Thymus (tissue), 14 donors: ENCODE measurements around the gene FAT2. TPM values are rescaled to one million over a fixed set of nuclear protein-coding genes. Genes with fewer than 3 reads are reported as not detected.

Source experiments
- DNase-seq, 9 donors: peaks; one replicate each; pipeline ENCODE4 v3.0.0-alpha.2; 2013; ENCODE audit warnings: low spot score in 9 of 9, low read depth in 6 of 9, missing footprints in 1 of 9
- H3K27ac ChIP-seq, 2 donors: one replicate each; pipeline ENCODE4 v1.5.1; 2013; ENCODE audit warnings: control low read depth in 1 of 2, low read depth in 1 of 2, low read length in 1 of 2, mild to moderate bottlenecking in 1 of 2, moderate library complexity in 1 of 2
- H3K27me3 ChIP-seq, 2 donors: one replicate each; pipeline ENCODE4 v1.5.1; 2013; ENCODE audit warnings: low read length in 1 of 2; ENCODE audit not compliant: control insufficient read depth in 2 of 2, insufficient read depth in 1 of 2
- H3K36me3 ChIP-seq, 2 donors: one replicate each; pipeline ENCODE4 v1.5.1; 2013; ENCODE audit warnings: low read length in 1 of 2, mild to moderate bottlenecking in 1 of 2, moderate library complexity in 1 of 2; ENCODE audit not compliant: control insufficient read depth in 2 of 2, insufficient read depth in 2 of 2
- H3K4me1 ChIP-seq, 2 donors: one replicate each; pipeline ENCODE4 v1.5.1; 2013; ENCODE audit warnings: low read length in 2 of 2; ENCODE audit not compliant: control insufficient read depth in 2 of 2, insufficient read depth in 2 of 2
- H3K4me3 ChIP-seq, 2 donors: one replicate each; pipeline ENCODE4 v1.5.1; 2013; ENCODE audit warnings: low read length in 2 of 2, control low read depth in 1 of 2, mild to moderate bottlenecking in 1 of 2
- H3K9me3 ChIP-seq, 2 donors: one replicate each; pipeline ENCODE4 v1.5.1; 2013; ENCODE audit warnings: low read length in 1 of 2, mild to moderate bottlenecking in 1 of 2; ENCODE audit not compliant: control insufficient read depth in 2 of 2, insufficient read depth in 1 of 2
- WGBS: extraction: QIAGEN DNeasy Blood & Tissue Kit; methylation state at CpG from one replicate; pipeline ENCODE4 v1.1.7; 2013; 5-methylcytosine and 5-hydroxymethylcytosine counted together
- long read RNA-seq, 10 donors: transcript quantifications; one replicate each; lab custom pipeline, GENCODE V29; 2026
- polyA plus RNA-seq: library from polyadenylated mRNA; stranded (reverse); fragments of 200-250 nt; gene quantifications from one replicate; pipeline ENCODE4 v1.2.3, GENCODE V29; 2013
- total RNA-seq: library from RNA; stranded (reverse); fragments of 120-200 nt; gene quantifications from one replicate; pipeline ENCODE4 v1.2.4, GENCODE V29; 2013
- donor health status: healthy.

The FAT2 gene
- total RNA-seq: 5.1 TPM
- polyA plus RNA-seq: 2.7 TPM
- long read RNA-seq, donor 1: 0 reads
- long read RNA-seq, donor 2: 0 reads
- long read RNA-seq, donor 3: 0 reads
- long read RNA-seq, donor 4: 0 reads
- long read RNA-seq, donor 5: 0 reads
- long read RNA-seq, donor 6: 0 reads
- long read RNA-seq, donor 7: 0 reads
- long read RNA-seq, donor 8: 0 reads
- long read RNA-seq, donor 9: 0 reads
- long read RNA-seq, donor 10: 0 reads

- H3K4me1 ChIP-seq: no peaks in the 10 kb centered on the region
- WGBS: 88% methylated on average over 13 of the region's 13 CpGs
- no peak for DNase-seq
- no peaks in the 10 kb centered on the region for H3K36me3 ChIP-seq
- H3K4me3 ChIP-seq: peak within 1 kb of the TSS in 1 of 2 donors; percentile 22
- no peak within 1 kb of the TSS for H3K27ac ChIP-seq
- no peaks in the 10 kb centered on the region for H3K27me3 ChIP-seq
- no peaks in the 10 kb centered on the region for H3K9me3 ChIP-seq
Observed at GRCh38 chr5:151591144-151591819, at the start of gene FAT2. Gene FAT2 (minus strand): TSS chr5:151591331. CDS start chr5:151568931, 22,400 bp downstream.

DNA sequence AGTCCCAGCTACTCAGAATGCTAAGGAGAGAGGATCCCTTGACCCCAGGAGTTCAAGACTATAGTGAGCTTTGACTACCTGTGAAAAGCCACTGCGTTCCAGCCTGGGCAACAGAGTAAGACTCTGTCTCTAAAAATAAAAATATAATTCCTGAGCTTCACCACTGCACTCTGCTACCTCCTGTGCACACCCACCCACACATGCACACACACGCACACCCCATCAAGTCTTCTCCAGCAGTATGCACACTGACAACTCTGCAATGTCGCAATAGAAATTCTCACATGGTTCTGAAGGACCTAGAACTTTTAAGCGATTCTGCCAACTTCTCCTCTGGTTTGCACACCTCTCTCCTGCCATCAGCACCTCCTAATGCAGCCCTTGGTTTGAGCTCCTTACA lies 47.5 kb upstream of the FAT2 start:
- WGBS: 87% methylated on average over 4 of the region's 4 CpGs
- H3K4me1 ChIP-seq: no peaks in the 10 kb centered on the region

DNA sequence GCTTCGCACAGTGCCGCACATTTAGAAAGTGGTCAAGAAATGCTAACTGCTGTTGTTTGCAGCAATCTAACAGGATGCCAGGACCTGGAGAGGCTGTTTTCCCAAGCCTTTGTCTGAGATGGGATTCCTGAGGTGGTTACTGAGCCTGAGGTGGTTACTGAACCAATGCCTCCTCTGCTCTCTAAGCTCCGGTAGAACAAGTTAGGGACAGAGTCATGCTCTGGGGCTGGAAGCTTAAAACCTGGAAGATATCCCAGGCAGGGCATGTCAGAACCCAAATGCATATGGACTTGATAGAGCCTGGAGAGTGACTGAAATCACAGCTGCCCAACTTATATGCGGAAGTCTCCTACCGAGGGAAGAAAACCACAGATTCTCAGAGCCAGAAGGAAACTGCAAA lies 46.5 kb upstream of the FAT2 start:
- Histone ChIP-seq H3K9me3 (no peaks in the 10 kb centered on the region), H3K4me1 (no peaks in the 10 kb centered on the region), H3K36me3 (no peaks in the 10 kb centered on the region), H3K27ac (no peak overlapping the region), H3K4me3 (no peak overlapping the region), H3K27me3 (peaks cover 0 to 4% of the 10 kb centered on the region in 2 donors)
- WGBS: 57% methylated on average over 5 of the region's 5 CpGs
- DNase-seq: peak in 1 of 9 donors; percentile 15

More for the DNA sequence above, 47.5 kb upstream of the FAT2 start:
- Histone ChIP-seq H3K4me3 (no peak overlapping the region), H3K9me3 (no peaks in the 10 kb centered on the region), H3K27me3 (peaks cover 0 to 4% of the 10 kb centered on the region in 2 donors), H3K27ac (no peak overlapping the region), H3K36me3 (no peaks in the 10 kb centered on the region)
- no peak for DNase-seq

DNA sequence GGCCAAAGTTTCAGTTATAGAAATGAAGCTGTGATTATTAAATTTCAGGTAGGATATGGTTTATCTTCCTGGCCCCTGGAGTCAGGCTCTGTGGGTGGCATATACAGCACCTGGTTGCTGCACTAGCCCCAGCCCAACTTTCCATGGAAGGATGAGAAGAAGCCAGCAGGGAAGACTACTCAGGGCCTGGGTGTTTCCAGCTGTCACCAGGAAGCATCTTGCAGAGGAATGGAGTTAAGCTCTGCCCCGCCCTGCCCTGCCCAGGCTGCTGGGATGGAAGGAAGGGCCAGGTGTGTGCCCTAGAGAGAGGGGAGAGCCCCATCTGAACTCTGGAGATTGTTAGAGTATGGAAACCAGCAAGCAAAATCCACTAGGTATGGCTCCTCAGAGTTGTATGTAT lies 42.8 kb upstream of the FAT2 start:
- no peak overlapping the region for H3K27ac ChIP-seq
- no peaks in the 10 kb centered on the region for H3K9me3 ChIP-seq
- peaks cover 0 to 4% of the 10 kb centered on the region in 2 donors for H3K27me3 ChIP-seq
- no peaks in the 10 kb centered on the region for H3K4me1 ChIP-seq
- H3K4me3 ChIP-seq: no peak overlapping the region
- 95% methylated on average over 1 of the region's 1 CpG for WGBS
- no peak for DNase-seq
- H3K36me3 ChIP-seq: no peaks in the 10 kb centered on the region

DNA sequence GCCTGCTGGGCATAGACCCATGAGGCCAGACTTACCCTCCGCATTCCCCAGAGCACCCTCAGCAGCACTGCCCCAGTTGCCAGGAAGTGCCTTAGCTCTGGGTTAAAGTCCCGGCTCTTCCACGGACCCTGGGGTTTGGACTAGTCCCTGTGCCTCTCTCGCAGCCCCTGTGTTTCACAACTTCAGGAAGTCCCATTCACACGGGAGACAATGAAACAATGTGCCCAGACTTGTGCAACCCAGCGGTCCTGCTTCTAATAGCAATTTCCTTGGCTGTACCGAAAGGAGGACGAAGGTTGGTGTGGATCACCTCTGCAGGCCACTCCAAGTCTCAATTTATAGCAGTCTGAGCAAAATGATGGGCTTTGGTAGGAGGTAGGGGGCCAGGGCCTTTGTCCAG lies 41.8 kb upstream of the FAT2 start:
- H3K27ac ChIP-seq: no peak overlapping the region
- no peaks in the 10 kb centered on the region for H3K9me3 ChIP-seq
- no peak for DNase-seq
- H3K4me1 ChIP-seq: no peaks in the 10 kb centered on the region
- H3K36me3 ChIP-seq: no peaks in the 10 kb centered on the region
- 95% methylated on average over 8 of the region's 8 CpGs for WGBS
- H3K4me3 ChIP-seq: no peak overlapping the region
- H3K27me3 ChIP-seq: peaks cover 0 to 4% of the 10 kb centered on the region in 2 donors

DNA sequence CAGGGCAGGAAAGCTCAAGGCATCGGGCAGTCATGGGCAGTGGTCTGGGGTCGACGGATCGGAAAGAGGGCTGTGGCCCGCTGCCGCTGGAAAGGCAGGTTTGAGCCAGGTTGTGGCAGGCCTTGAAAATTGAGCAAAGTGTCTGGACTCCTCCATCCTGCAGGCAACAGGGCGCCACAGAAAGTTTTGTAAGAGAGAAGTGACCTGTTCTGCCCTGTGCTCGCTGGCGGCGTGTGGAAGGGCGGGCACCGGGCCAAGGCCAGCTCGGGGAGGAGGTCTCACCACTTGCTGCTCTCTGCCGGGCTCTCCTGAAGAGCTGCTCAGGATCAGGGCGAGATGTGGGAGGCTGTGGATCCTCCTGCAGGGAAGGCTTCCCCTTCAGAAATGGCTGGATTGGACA lies 41.4 kb upstream of the FAT2 start:
- 88% methylated on average over 15 of the region's 15 CpGs for WGBS
- Histone ChIP-seq H3K36me3 (no peaks in the 10 kb centered on the region), H3K4me3 (no peak overlapping the region), H3K27ac (no peak overlapping the region), H3K27me3 (peaks cover 0 to 4% of the 10 kb centered on the region in 2 donors), H3K4me1 (no peaks in the 10 kb centered on the region), H3K9me3 (no peaks in the 10 kb centered on the region)
- DNase-seq: no peak

DNA sequence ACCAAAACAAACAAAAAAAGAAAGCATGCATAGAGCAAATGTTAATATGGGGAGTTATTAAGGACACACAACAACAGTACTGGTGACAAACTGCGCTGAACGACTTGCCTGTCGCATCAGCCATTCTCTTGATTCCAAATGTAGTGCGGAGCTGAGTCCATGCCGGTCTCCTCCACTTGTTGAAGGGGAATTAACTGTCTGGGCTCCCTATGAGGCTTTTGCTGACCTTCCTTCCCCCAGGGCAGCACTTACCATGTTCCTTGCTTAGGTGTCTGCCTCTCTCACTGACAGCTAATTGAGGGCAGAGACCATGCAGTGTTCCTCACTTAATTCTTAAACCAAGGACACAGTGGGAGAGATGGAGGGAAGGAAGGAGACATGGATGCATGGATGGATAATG lies 40.8 kb upstream of the FAT2 start:
- Histone ChIP-seq H3K9me3 (no peaks in the 10 kb centered on the region), H3K4me3 (no peak overlapping the region), H3K27me3 (peaks cover 0 to 4% of the 10 kb centered on the region in 2 donors), H3K4me1 (no peaks in the 10 kb centered on the region), H3K27ac (no peak overlapping the region), H3K36me3 (no peaks in the 10 kb centered on the region)
- 98% methylated on average over 5 of the region's 5 CpGs for WGBS
- no peak for DNase-seq

- no peak overlapping the region for H3K4me3 ChIP-seq
- H3K36me3 ChIP-seq: no peaks in the 10 kb centered on the region
- H3K27ac ChIP-seq: no peak overlapping the region
- H3K4me1 ChIP-seq: no peaks in the 10 kb centered on the region
- H3K27me3 ChIP-seq: peaks cover 0 to 2% of the 10 kb centered on the region in 2 donors
- H3K9me3 ChIP-seq: no peaks in the 10 kb centered on the region
- DNase-seq: no peak
Observed at GRCh38 chr5:151630088-151630487, 39.0 kb upstream of the FAT2 start.

- Histone ChIP-seq H3K9me3 (no peaks in the 10 kb centered on the region), H3K4me3 (no peak overlapping the region), H3K27ac (peak overlapping the region; percentile 7 to 19), H3K4me1 (no peaks in the 10 kb centered on the region), H3K27me3 (no peaks in the 10 kb centered on the region), H3K36me3 (no peaks in the 10 kb centered on the region)
- DNase-seq: no peak
- WGBS: 90% methylated on average over 7 of the region's 7 CpGs
Observed at GRCh38 chr5:151628112-151628823, 37.1 kb upstream of the FAT2 start.
